C4-2B (cell line): ENCODE results near the gene SEMA3D.

Experiments
- CTCF ChIP-seq: fragments of 450-650 bp; conservative IDR thresholded peaks from 2 replicates; pipeline ENCODE4 v1.5.1; 2017; ENCODE audit warnings: mild to moderate bottlenecking
- ZFX ChIP-seq: fragments of 450-650 bp; IDR thresholded peaks from 2 replicates; pipeline ENCODE4 v1.6.1; 2017

GRCh38 chr7:85160223-85160622, 26.6 kb downstream of the SEMA3D start:
- no peak for TF ChIP-seq CTCF
- no peak for TF ChIP-seq ZFX
